GM20431 (cell line): Measurements from ENCODE around the gene IFIT1B.
"Not testable (repeated sequence)": the region's sequence is repeated elsewhere in the genome, so short reads cannot be mapped to it uniquely, and the experiment has no call there.

Source experiments
- in situ Hi-C: fragments of 300-500 bp; cut with MseI, MboI; formaldehyde crosslinking; loops from one replicate; pipeline ENCODE4 v1.15.0; 2020; ENCODE audit warnings: low sequenced_read_pairs; ENCODE audit not compliant: unreplicated experiment

The IFIT1B gene

GRCh38 chr10:89347701-89348457 lies 30.0 kb upstream of the IFIT1B start:
- in situ Hi-C loops, result no loop called here

DNA sequence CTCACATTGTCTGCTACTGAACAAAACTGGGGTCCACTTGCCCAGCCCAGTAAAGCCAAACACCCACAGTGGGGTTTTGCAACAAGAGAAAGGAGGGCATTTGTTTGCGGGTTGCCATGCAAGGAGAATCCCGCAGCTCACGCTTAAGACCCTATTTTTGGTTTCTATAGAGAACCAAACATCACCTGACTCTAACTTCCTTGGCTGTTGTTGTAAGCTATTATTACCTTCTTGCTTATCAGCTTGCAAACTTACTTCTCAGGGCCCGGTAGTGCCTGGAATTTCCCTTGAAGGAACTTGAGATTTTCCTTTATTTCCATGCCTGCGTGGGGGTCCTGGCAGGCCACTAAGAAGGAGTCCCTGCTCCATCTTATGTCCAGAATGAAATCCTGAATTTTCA lies 29.4 kb upstream of the IFIT1B start:
- in situ Hi-C loops, result no loop called here

- in situ Hi-C loops, result no loop called here
Measured at GRCh38 chr10:89348975-89349374, 28.9 kb upstream of the IFIT1B start.

GRCh38 chr10:89350631-89351315 lies 27.1 kb upstream of the IFIT1B start:
- in situ Hi-C loops, result not testable (repeated sequence)

- in situ Hi-C loops, result no loop called here
Measured at GRCh38 chr10:89351412-89351779, 26.5 kb upstream of the IFIT1B start.

- in situ Hi-C loops, result no loop called here
Measured at GRCh38 chr10:89351780-89352597, 25.9 kb upstream of the IFIT1B start.

- in situ Hi-C loops, result no loop called here
Measured at GRCh38 chr10:89352802-89353201, 25.1 kb upstream of the IFIT1B start.

DNA sequence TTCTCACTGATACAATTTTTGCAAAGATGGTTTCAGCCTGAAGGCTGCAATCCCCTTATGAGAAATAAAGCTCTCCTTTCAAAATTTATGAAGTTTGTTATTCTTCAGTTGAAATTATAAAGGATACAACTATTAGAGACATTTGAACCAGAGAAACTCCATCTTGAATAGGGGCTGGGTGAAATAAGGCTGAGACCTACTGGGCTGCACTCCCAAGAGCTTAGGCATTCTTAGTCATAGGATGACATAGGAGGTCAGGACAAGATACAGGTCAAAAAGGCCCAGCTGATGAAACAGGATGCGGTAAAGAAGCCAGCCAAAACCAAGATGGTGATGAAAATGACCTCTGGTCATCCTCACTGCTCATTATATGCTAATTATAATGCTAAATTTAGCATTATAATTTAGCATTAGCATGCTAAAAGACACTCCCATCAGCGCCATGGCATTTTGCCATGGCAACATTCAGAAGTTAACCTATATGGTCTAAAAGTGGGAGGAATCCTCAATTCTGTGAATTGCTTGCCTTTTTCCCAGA lies 22.4 kb upstream of the IFIT1B start:
- in situ Hi-C loops, result no loop called here

- in situ Hi-C loops, result no loop called here
Measured at GRCh38 chr10:89357096-89357495, 20.8 kb upstream of the IFIT1B start.

GRCh38 chr10:89357975-89358374 lies 19.9 kb upstream of the IFIT1B start:
- in situ Hi-C loops, result no loop called here

GRCh38 chr10:89360157-89360556 lies 17.7 kb upstream of the IFIT1B start:
- in situ Hi-C loops, result no loop called here

GRCh38 chr10:89362929-89363328 lies 14.9 kb upstream of the IFIT1B start:
- in situ Hi-C loops, result no loop called here

GRCh38 chr10:89363729-89364442 lies 14.0 kb upstream of the IFIT1B start:
- in situ Hi-C loops, result no loop called here

DNA sequence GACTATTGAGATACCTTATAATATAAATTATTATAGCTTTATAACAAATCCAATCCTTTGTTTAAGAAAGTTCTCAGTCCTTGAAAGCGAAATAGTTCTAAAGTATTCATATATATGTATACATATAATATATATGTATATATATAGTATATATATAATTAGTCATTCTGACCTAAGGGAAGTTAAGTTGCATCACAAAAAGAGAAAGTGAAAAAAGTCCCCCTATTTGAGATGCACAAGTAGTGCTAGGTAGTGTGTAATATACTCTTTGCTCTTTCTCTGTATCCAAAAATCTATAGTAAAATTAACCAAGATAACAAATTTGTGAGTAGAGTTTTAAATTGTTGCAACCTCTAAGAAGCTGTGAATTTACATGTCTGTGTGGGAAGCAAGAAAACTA lies 13.3 kb upstream of the IFIT1B start:
- in situ Hi-C loops, result no loop called here

GRCh38 chr10:89367529-89367928 lies 10.3 kb upstream of the IFIT1B start:
- in situ Hi-C loops, result no loop called here

DNA sequence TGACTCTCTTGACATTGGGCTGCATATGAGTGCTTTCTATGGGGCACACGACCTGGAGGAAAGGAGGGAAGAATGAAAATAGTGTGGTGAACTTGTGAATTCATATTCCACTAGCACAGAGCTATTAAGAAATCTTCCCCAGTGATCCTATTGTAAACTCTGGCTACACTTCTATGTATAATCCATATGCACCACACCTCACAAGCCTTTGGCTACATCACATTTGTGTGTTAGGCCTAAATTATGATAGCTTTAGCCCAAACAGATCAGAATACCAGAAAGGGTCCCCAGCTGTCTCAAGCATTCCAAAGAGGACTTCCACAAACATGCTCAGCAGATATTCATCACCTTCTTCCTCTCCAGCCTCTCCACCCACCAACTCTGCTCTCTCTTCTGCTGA lies 9.7 kb upstream of the IFIT1B start:
- in situ Hi-C loops, result no loop called here

DNA sequence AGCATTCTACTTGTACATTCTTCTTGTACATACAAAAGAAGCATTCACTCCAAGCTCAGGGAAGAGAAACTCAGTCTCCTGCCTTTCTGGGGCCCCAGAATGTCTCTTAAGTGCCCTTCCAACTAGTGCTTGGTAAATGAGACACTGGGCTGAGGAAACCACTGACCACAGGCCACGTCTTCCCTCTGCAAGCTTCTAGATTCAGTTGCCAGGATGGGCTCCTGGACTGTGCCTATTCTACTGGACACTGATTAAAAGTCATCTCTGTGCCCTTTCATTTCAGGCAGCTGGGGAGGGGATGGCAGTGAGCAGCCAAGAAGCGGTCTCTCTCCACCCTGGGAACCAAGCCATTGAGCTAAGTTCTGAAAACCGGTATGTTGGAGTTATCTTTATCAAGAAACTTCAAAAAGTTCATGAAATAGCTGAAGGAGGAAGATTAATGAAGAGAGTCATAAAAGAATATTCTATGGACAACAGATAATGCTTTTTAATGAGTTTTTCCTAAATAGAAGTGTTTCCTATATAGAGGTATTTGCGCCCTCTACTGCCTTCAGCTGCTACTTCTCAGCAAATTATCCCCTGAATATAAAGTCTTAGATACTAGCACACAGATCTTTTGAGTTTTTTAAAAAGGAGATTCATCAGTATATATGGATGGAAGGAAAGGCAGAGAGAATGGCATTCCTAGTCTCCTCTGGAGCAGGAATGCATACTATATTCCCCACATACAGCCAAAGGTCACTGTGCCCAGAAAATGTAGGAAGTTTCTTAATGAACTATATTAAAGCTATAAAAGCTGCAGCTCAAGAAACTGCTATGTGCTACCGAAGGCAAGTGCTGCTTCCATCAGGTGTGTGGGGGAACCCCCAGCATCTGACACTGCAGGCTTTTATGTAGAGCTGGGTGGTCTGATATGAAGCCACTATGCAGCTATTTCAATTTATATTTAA lies 8.4 kb upstream of the IFIT1B start:
- in situ Hi-C loops, result no loop called here

GRCh38 chr10:89371079-89371478 lies 6.8 kb upstream of the IFIT1B start:
- in situ Hi-C loops, result no loop called here

DNA sequence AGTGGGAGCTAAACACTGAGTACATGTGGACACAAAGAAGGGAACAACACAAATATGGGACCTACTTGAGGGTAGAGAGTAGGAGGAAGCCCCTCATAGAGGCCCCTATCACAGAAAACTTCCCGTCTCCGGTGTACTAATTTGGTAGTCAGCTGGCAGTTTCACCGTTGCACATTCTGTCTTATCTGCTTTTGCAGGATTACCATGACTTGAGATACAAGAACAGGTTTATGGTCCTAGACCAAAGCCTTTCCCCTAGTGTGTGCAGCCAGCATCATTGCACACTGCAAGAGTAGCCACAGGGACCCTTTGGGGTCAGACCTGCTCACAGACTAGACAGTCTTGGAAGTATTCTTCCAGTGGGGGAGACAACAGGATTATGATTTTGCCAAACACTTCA lies 5.9 kb upstream of the IFIT1B start:
- in situ Hi-C loops, result no loop called here
